H1 (cell line): Measurements from ENCODE around the gene R3HDM4. TPM values are rescaled to one million over a fixed set of nuclear protein-coding genes. Genes with fewer than 3 reads are reported as not detected.

ENCODE experiments used
- CTCF ChIA-PET: fragments of 300-600 bp; sonication (Branson Sonifier 250); formaldehyde crosslinking; loops from one replicate; lab custom pipeline; 2021; ENCODE audit not compliant: partially characterized antibody; lab: Charles Lee
- POLR2A ChIA-PET: fragments of 300-600 bp; sonication (Branson Sonifier 250); formaldehyde crosslinking; loops from one replicate; lab custom pipeline; 2021; ENCODE audit warnings: inconsistent platforms; ENCODE audit not compliant: partially characterized antibody; lab: Charles Lee
- DNase-seq, 2 experiments: peaks; one replicate each; pipeline versions ENCODE4 v3.0.0 to v3.0.0-alpha.2; 2010 to 2022; ENCODE audit warnings: low spot score in 2 of 2, low read depth in 1 of 2, mixed read lengths in 1 of 2
- FAIRE-seq: peaks from 2 replicates; lab custom pipeline; 2011; peaks lifted over from hg19 to GRCh38; lab: Jason Lieb, UNC
- H2AFZ ChIP-seq: 2 replicates; pipeline ENCODE4 v1.8.1; 2012; ENCODE audit warnings: low read length, inconsistent platforms
- H2AK5ac ChIP-seq: 2 replicates; pipeline ENCODE4 v1.6.1; 2013; ENCODE audit warnings: low read depth, low read length
- H2BK120ac ChIP-seq: replicated peaks from 2 replicates; pipeline ENCODE3; 2013; ENCODE audit warnings: low read depth, low read length, inconsistent platforms
- H2BK12ac ChIP-seq: 2 replicates; pipeline ENCODE4 v1.6.1; 2013; ENCODE audit warnings: low read depth, low read length
- H2BK15ac ChIP-seq: 2 replicates; pipeline ENCODE4 v1.6.1; 2013; ENCODE audit warnings: low read length
- H2BK20ac ChIP-seq: 2 replicates; pipeline ENCODE4 v1.6.1; 2013; ENCODE audit warnings: low read length
- H2BK5ac ChIP-seq: 2 replicates; pipeline ENCODE4 v1.6.1; 2013; ENCODE audit warnings: low read depth, low read length
- H3K14ac ChIP-seq: 2 replicates; pipeline ENCODE4 v1.6.1; 2013; ENCODE audit warnings: inconsistent platforms; ENCODE audit not compliant: insufficient read length
- H3K18ac ChIP-seq: 2 replicates; pipeline ENCODE4 v1.6.1; 2013; ENCODE audit warnings: low read length; ENCODE audit errors: extremely low read depth
- H3K23ac ChIP-seq: 2 replicates; pipeline ENCODE4 v1.6.1; 2013; ENCODE audit warnings: inconsistent platforms; ENCODE audit not compliant: insufficient read length
- H3K23me2 ChIP-seq: 2 replicates; pipeline ENCODE4 v1.6.1; 2013; ENCODE audit warnings: low read depth, low read length
- H3K27ac ChIP-seq: 2 replicates; pipeline ENCODE4 v1.6.1; 2011; ENCODE audit warnings: low read depth, low read length, inconsistent platforms
- H3K27me3 ChIP-seq, 4 experiments: replicated peaks in 1 of 4; 1 replicate in 1 of 4; 2 replicates in 3 of 4; pipeline versions ENCODE4 v1.6.1 to v1.8.1; 2011 to 2013; ENCODE audit warnings: low read length in 3 of 4, mild to moderate bottlenecking in 3 of 4, inconsistent platforms in 2 of 4, mixed read lengths in 2 of 4, moderate library complexity in 1 of 4; ENCODE audit not compliant: control insufficient read depth in 3 of 4, insufficient read depth in 3 of 4; ENCODE audit errors: extremely low read depth in 1 of 4
- H3K36me3 ChIP-seq, 4 experiments: 2 replicates each; pipeline versions ENCODE4 v1.6.1 to v1.8.1; 2011 to 2013; ENCODE audit warnings: mild to moderate bottlenecking in 4 of 4, low read length in 3 of 4, moderate library complexity in 2 of 4, control low read depth in 1 of 4, inconsistent platforms in 1 of 4; ENCODE audit not compliant: insufficient read depth in 4 of 4, control insufficient read depth in 2 of 4
- H3K4ac ChIP-seq: replicated peaks from 2 replicates; pipeline ENCODE3; 2013; ENCODE audit warnings: low read length, low read depth, mixed read lengths, inconsistent platforms; ENCODE audit not compliant: insufficient read length
- H3K4me1 ChIP-seq, 4 experiments: replicated peaks in 1 of 4; 1 replicate in 1 of 4; 2 replicates in 3 of 4; pipeline versions ENCODE4 v1.6.1 to v1.8.1; 2011 to 2013; ENCODE audit warnings: low read length in 3 of 4, inconsistent platforms in 2 of 4, mixed read lengths in 1 of 4; ENCODE audit not compliant: insufficient read depth in 4 of 4, control insufficient read depth in 3 of 4
- H3K4me2 ChIP-seq, 2 experiments: 2 replicates each; pipeline versions ENCODE4 v1.6.1 to v1.8.1; 2011 to 2013; ENCODE audit warnings: low read depth in 2 of 2, low read length in 2 of 2, control low read depth in 1 of 2, inconsistent platforms in 1 of 2, mild to moderate bottlenecking in 1 of 2; ENCODE audit not compliant: insufficient read depth in 1 of 2
- H3K4me3 ChIP-seq, 4 experiments: fragments of 200-600, 300-600 bp in 1 of 4; sonication (generic), shearing (Covaris generic), sonication (Bioruptor Twin) in 1 of 4; 2 replicates each; pipeline versions ENCODE4 v1.5.1 to v1.8.1; 2011 to 2016; ENCODE audit warnings: low read length in 4 of 4, low read depth in 3 of 4, control low read depth in 2 of 4, inconsistent platforms in 2 of 4, mild to moderate bottlenecking in 2 of 4, mixed read lengths in 1 of 4, moderate library complexity in 1 of 4; ENCODE audit not compliant: insufficient read depth in 2 of 4; ENCODE audit errors: extremely low read depth in 1 of 4
- H3K56ac ChIP-seq: replicated peaks from 2 replicates; pipeline ENCODE3; 2013; ENCODE audit warnings: low read depth, mild to moderate bottlenecking, mixed read lengths, low read length, inconsistent platforms; ENCODE audit not compliant: insufficient read length
- H3K79me1 ChIP-seq: 2 replicates; pipeline ENCODE4 v1.6.1; 2013; ENCODE audit warnings: low read depth, low read length, control low read depth
- H3K79me2 ChIP-seq, 2 experiments: 2 replicates each; pipeline versions ENCODE4 v1.6.1 to v1.8.1; 2012 to 2013; ENCODE audit warnings: low read length in 2 of 2, mild to moderate bottlenecking in 2 of 2, inconsistent platforms in 1 of 2; ENCODE audit not compliant: insufficient read depth in 2 of 2, control insufficient read depth in 1 of 2
- H3K9ac ChIP-seq, 4 experiments: replicated peaks in 1 of 4; 1 replicate in 1 of 4; 2 replicates in 3 of 4; pipeline versions ENCODE4 v1.6.1 to v1.8.1; 2011 to 2013; ENCODE audit warnings: low read depth in 3 of 4, low read length in 3 of 4, control low read depth in 2 of 4, mild to moderate bottlenecking in 2 of 4, moderate library complexity in 2 of 4, inconsistent platforms in 1 of 4; ENCODE audit errors: extremely low read depth in 1 of 4
- H3K9me3 ChIP-seq, 2 experiments: 2 replicates each; pipeline versions ENCODE4 v1.6.1 to v1.8.1; 2012 to 2013; ENCODE audit warnings: mild to moderate bottlenecking in 2 of 2, moderate library complexity in 2 of 2, control low read depth in 1 of 2, inconsistent platforms in 1 of 2, low read depth in 1 of 2, low read length in 1 of 2, mixed read lengths in 1 of 2; ENCODE audit not compliant: insufficient read depth in 2 of 2
- H4K20me1 ChIP-seq, 2 experiments: replicated peaks in 1 of 2; 2 replicates each; pipeline versions ENCODE3 to v1.8.1; 2011 to 2013; ENCODE audit warnings: inconsistent platforms in 2 of 2, low read length in 2 of 2, mild to moderate bottlenecking in 1 of 2; ENCODE audit not compliant: insufficient read depth in 2 of 2, control insufficient read depth in 1 of 2
- H4K5ac ChIP-seq: 2 replicates; pipeline ENCODE4 v1.6.1; 2013; ENCODE audit warnings: low read length, low read depth, mixed read lengths, inconsistent platforms; ENCODE audit not compliant: insufficient read length
- H4K8ac ChIP-seq: 2 replicates; pipeline ENCODE4 v1.8.0; 2013; ENCODE audit warnings: mild to moderate bottlenecking, moderate library complexity, low read length, inconsistent platforms; ENCODE audit not compliant: insufficient read depth; ENCODE audit errors: extremely low read depth
- H4K91ac ChIP-seq: replicated peaks from 2 replicates; pipeline ENCODE3; 2013; ENCODE audit warnings: low read length, mixed read lengths, inconsistent platforms; ENCODE audit not compliant: insufficient read length
- CREB1 ChIP-seq: IDR thresholded peaks from 2 replicates; pipeline ENCODE4 v1.6.1; 2012; ENCODE audit warnings: inconsistent platforms
- EP300 ChIP-seq, 2 experiments: IDR thresholded peaks; 1 replicate in 1 of 2; 2 replicates in 1 of 2; pipeline ENCODE4 v1.6.1; 2011 to 2012; ENCODE audit warnings: low read depth in 2 of 2, low read length in 2 of 2, mild to moderate bottlenecking in 2 of 2, borderline replicate concordance in 1 of 2, inconsistent platforms in 1 of 2, moderate library complexity in 1 of 2
- KDM4A ChIP-seq: IDR thresholded peaks from one replicate; pipeline ENCODE4 v1.7.1; 2012; ENCODE audit warnings: low read depth, mild to moderate bottlenecking, moderate library complexity, low read length, inconsistent platforms; ENCODE audit not compliant: severe bottlenecking
- POU5F1 ChIP-seq: IDR thresholded peaks from 2 replicates; pipeline ENCODE4 v1.6.1; 2011; ENCODE audit warnings: low read depth, mild to moderate bottlenecking, low read length, moderate library complexity
- TBP ChIP-seq: IDR thresholded peaks from 2 replicates; pipeline ENCODE4 v1.6.1; 2011; ENCODE audit warnings: low read depth, low read length, improper control_type of control experiment
- WGBS, 2 experiments: shearing (Covaris generic) in 1 of 2; methylation state at CpG; one replicate each; pipeline versions ENCODE4 v1.1.6 to v1.1.7; 2013 to 2015; ENCODE audit warnings: low lambda C conversion rate in 2 of 2, mixed read lengths in 2 of 2, inconsistent platforms in 1 of 2, low coverage in 1 of 2, missing lambda C conversion rate in 1 of 2; ENCODE audit not compliant: insufficient replicate concordance in 2 of 2, insufficient coverage in 1 of 2, insufficient read length in 1 of 2; ENCODE audit errors: extremely low coverage in 1 of 2, missing lambda C conversion rate in 1 of 2; 5-methylcytosine and 5-hydroxymethylcytosine counted together
- polyA plus RNA-seq, 7 experiments: library from polyadenylated mRNA; depleted of rRNA in 3 of 7; stranded (reverse) in 5 of 7; unstranded in 2 of 7; fragments of >200 nt in 5 of 7; fragments of 200-250 nt in 2 of 7; gene quantifications; 1 replicate in 5 of 7; 2 replicates in 1 of 7; 4 replicates in 1 of 7; pipeline versions ENCODE4 v1.2.1 to v1.2.3, GENCODE V29; 2011 to 2013; ENCODE audit warnings: missing spikeins in 2 of 7, mixed read lengths in 2 of 7
- total RNA-seq: library from RNA; stranded (reverse); fragmentation: NEBNext Ultra II Directional; extraction: Animal tissue kit (Norgen Biotek cat#: 25700); gene quantifications from 2 replicates; pipeline ENCODE4 v1.2.1, GENCODE V29; 2021

The R3HDM4 gene
- total and polyA plus RNA-seq, 2 of the 8 experiments (the other 6 are each of a cell fraction or from before 2014, with no cell fraction given), result 76.8 to 102 TPM

- no peak overlapping the region for H3K23ac ChIP-seq
- H2BK12ac ChIP-seq, result no peak overlapping the region
- peaks cover 2% of the 10 kb centered on the region; the same call in 1 of the 2 replicates for H3K79me1 ChIP-seq
- H3K4me3 ChIP-seq, result no peak overlapping the region
- H2BK15ac ChIP-seq, result no peak overlapping the region
- no peak overlapping the region for H3K4ac ChIP-seq
- H2BK20ac ChIP-seq, result no peak overlapping the region
- TF ChIP-seq TBP (no peak), EP300 (IDR thresholded peaks at IDR 0.05; ENCODE audit: borderline replicate concordance in 1 of 2, low read depth in 2 of 2, low read length in 2 of 2) (no peak), CREB1 (no peak), KDM4A (no peak), POU5F1 (no peak)
- POLR2A ChIA-PET, result interaction anchor here (0.6 to 11.5 kb wide), 4 partner anchors 13 to 103 kb away, joined by 3 to 82 read pairs (median 5); partner anchors contain the start of genes MED16 and RNU6-9
- no peak overlapping the region for H3K14ac ChIP-seq
- no peak overlapping the region for H4K91ac ChIP-seq
- no peaks in the 10 kb centered on the region for H3K23me2 ChIP-seq
- no peak overlapping the region for H3K4me2 ChIP-seq
- CTCF ChIA-PET, result interaction anchor here (0.7 to 3.1 kb wide), 10 partner anchors 10 to 205 kb away, joined by 3 to 16 read pairs (median 4); partner anchors contain the start of genes MED16 and RNU6-9
- peaks cover 0 to 9% (median under 1%) of the 10 kb centered on the region in 4 experiments; a peak in 4 of 8 replicates for H3K36me3 ChIP-seq
- no peak overlapping the region for H2AFZ ChIP-seq
- H3K27me3 ChIP-seq, result no peaks in the 10 kb centered on the region
- WGBS, 2 experiments, result 93% methylated on average over 13 of the region's 18 CpGs; no CpG with 5 or more reads in 1 of the 2 experiments
- no peak overlapping the region for H2BK5ac ChIP-seq
- H3K18ac ChIP-seq, result no peak overlapping the region
- no peak for FAIRE-seq
- no peak overlapping the region for H4K5ac ChIP-seq
- peaks cover 0 to 3% of the 10 kb centered on the region in 2 experiments; a peak in 1 of 4 replicates for H3K9me3 ChIP-seq
- no peak overlapping the region for H2AK5ac ChIP-seq
- H4K20me1 ChIP-seq, result peaks cover 0 to 5% of the 10 kb centered on the region in 2 experiments
- H3K4me1 ChIP-seq, result peaks cover 0 to 10% (median 4%) of the 10 kb centered on the region in 4 experiments; a peak in 5 of 7 replicates
- no peak overlapping the region for H3K27ac ChIP-seq
- H4K8ac ChIP-seq, result no peak overlapping the region
- no peak overlapping the region for H3K56ac ChIP-seq
- H3K79me2 ChIP-seq, result no peaks in the 10 kb centered on the region
- H2BK120ac ChIP-seq, result no peak overlapping the region
- DNase-seq, result no peak
- no peak overlapping the region for H3K9ac ChIP-seq
Observed at GRCh38 chr19:876089-876488, 36.9 kb downstream of the R3HDM4 start.
